OCI-LY7 (cell line): Measurements from ENCODE around the gene RAP1A. TPM values are rescaled to one million over a fixed set of nuclear protein-coding genes. Genes with fewer than 3 reads are reported as not detected.
A peak's percentile ranks its signal among the peaks of the same experiment; 100 is the strongest.

ENCODE experiments used
- BruUV-seq: library from RNA; stranded (reverse); fragments of 400-500 nt; replicated peaks from 2 replicates; lab custom pipeline; 2021; lab: Mats Ljungman, UMichigan
- CTCF ChIA-PET: fragments of 300-600 bp; sonication (Branson Sonifier 250); formaldehyde crosslinking; loops from one replicate; lab custom pipeline; 2022; ENCODE audit warnings: antibody characterized with exemption; ENCODE audit not compliant: unreplicated experiment; lab: Charles Lee
- POLR2A ChIA-PET: fragments of 300-600 bp; sonication (Branson Sonifier 250); formaldehyde crosslinking; loops from one replicate; lab custom pipeline; 2022; ENCODE audit warnings: antibody characterized with exemption; lab: Charles Lee
- DNase-seq: peaks from one replicate; pipeline ENCODE4 v3.0.0-alpha.2; 2015; ENCODE audit warnings: low spot score
- H2AFZ ChIP-seq: fragments of 200-600 bp; sonication (generic), shearing (Covaris generic); 2 replicates; pipeline ENCODE4 v1.6.1; 2014; ENCODE audit warnings: mild to moderate bottlenecking, antibody characterized with exemption, low read length, moderate library complexity
- H3K27ac ChIP-seq: fragments of 200-600 bp; sonication (generic); 2 replicates; pipeline ENCODE4 v1.5.1; 2014; ENCODE audit warnings: mixed run types, low read depth, mild to moderate bottlenecking, moderate library complexity, low read length, inconsistent platforms; ENCODE audit not compliant: poor library complexity, severe bottlenecking
- H3K36me3 ChIP-seq: fragments of 200-600 bp; sonication (generic); 2 replicates; pipeline ENCODE4 v1.6.1; 2014; ENCODE audit warnings: mild to moderate bottlenecking, antibody characterized with exemption, low read length, moderate library complexity, mixed read lengths; ENCODE audit not compliant: insufficient read depth
- H3K4me1 ChIP-seq: fragments of 200-600 bp; sonication (generic); 2 replicates; pipeline ENCODE4 v1.5.1; 2014; ENCODE audit warnings: mild to moderate bottlenecking, low read length; ENCODE audit not compliant: insufficient read depth, poor library complexity, severe bottlenecking
- H3K4me2 ChIP-seq: fragments of 200-600 bp; sonication (generic); 2 replicates; pipeline ENCODE4 v1.6.1; 2014; ENCODE audit warnings: mild to moderate bottlenecking, low read length
- H3K4me3 ChIP-seq: fragments of 200-600 bp; sonication (generic); 2 replicates; pipeline ENCODE4 v1.5.1; 2014; ENCODE audit warnings: mild to moderate bottlenecking, low read depth, low read length; ENCODE audit not compliant: poor library complexity, severe bottlenecking
- H3K79me2 ChIP-seq: fragments of 200-600 bp; sonication (generic); 2 replicates; pipeline ENCODE4 v1.6.1; 2016; ENCODE audit warnings: low read depth, mild to moderate bottlenecking, low read length, moderate library complexity, mixed read lengths; ENCODE audit not compliant: insufficient read depth
- H3K9me2 ChIP-seq: fragments of 200-600 bp; sonication (generic); 2 replicates; pipeline ENCODE4 v1.6.1; 2016; ENCODE audit warnings: mild to moderate bottlenecking, low read length, mixed read lengths; ENCODE audit not compliant: insufficient read depth
- H3K9me3 ChIP-seq: fragments of 200-600 bp; sonication (generic); 2 replicates; pipeline ENCODE4 v1.6.1; 2014; ENCODE audit warnings: mild to moderate bottlenecking, mixed run types, low read length, mixed read lengths
- H4K20me1 ChIP-seq: fragments of 200-600 bp; sonication (generic); 2 replicates; pipeline ENCODE4 v1.6.1; 2014; ENCODE audit warnings: mild to moderate bottlenecking, antibody characterized with exemption, low read length, moderate library complexity, mixed read lengths; ENCODE audit not compliant: insufficient read depth
- EZH2phosphoT487 ChIP-seq: fragments of 200-600 bp; sonication (generic); IDR thresholded peaks from 2 replicates; pipeline ENCODE4 v1.6.1; 2018; ENCODE audit warnings: low read depth, borderline replicate concordance, mild to moderate bottlenecking, mixed run types, antibody characterized with exemption, low read length, moderate library complexity, mixed read lengths
- intact Hi-C: fragments of 100-400 bp; cut with micrococcal nuclease; formaldehyde crosslinking; loops from one replicate; pipeline ENCODE4 v1.10.0; 2022; ENCODE audit not compliant: unreplicated experiment
- total RNA-seq, 2 experiments: library from RNA; depleted of rRNA in 1 of 2; stranded (reverse); fragments of >200 nt in 1 of 2; shearing (Covaris generic) in 1 of 2; gene quantifications; 2 replicates each; pipeline ENCODE4 v1.2.3, GENCODE V29; 2014 to 2022
- TF ChIP-seq, protein P1 (sequence below): fragments of 200-600 bp; sonication (generic); conservative IDR thresholded peaks from 2 replicates; pipeline ENCODE4 v1.5.1; 2014; ENCODE audit warnings: mild to moderate bottlenecking, antibody characterized with exemption, low read length, moderate library complexity, mixed read lengths

RAP1A gene
- total RNA-seq, 2 experiments from 2014 or later, result 10.4 to 86.3 TPM

DNA sequence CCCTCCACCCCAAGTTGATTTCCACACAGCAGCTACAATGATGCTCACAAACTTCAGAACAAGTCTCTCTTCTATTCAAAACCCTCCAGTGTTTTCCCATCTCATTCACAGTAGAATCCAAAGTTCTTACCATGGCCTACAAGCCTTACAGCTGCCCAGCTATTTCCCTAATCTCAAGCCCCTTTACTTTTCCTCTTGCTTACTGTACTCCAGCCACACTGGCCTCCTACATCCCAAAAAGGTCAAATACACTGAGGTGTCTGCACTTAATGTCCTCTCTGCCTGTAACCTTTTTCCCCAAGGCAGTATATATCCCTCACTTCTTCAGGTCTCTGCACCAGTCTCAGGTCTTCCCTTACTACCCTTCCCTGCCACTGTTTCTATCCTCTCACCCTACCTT is 2.6 kb downstream of the RAP1A start:
- TSS peak; percentile 34 for BruUV-seq
- Histone ChIP-seq H3K4me2 (peak overlapping the region; percentile 79), H2AFZ (no peak overlapping the region), H3K9me2 (no peaks in the 10 kb centered on the region), H3K9me3 (no peaks in the 10 kb centered on the region), H3K36me3 (peaks cover 30% of the 10 kb centered on the region), H3K4me1 (peaks cover 79% of the 10 kb centered on the region), H4K20me1 (peaks cover 30% of the 10 kb centered on the region; the same call in 1 of the 2 replicates), H3K27ac (peak overlapping the region; percentile 9), H3K4me3 (peak overlapping the region; percentile 94), H3K79me2 (peaks cover 73% of the 10 kb centered on the region)
- CTCF ChIA-PET, result interaction anchor here (1.5 kb wide), 1 partner anchor 114 kb away, joined by 4 read pairs; no protein-coding TSS in a partner anchor
- intact Hi-C loops, result loop anchor here (10.0 kb wide), 3 partner anchors 133 to 747 kb away; partner anchors contain the start of genes CD53 and DDX20
- no peak for DNase-seq
- TF ChIP-seq EZH2phosphoT487, result no peak
- TF ChIP-seq, protein P1, sequence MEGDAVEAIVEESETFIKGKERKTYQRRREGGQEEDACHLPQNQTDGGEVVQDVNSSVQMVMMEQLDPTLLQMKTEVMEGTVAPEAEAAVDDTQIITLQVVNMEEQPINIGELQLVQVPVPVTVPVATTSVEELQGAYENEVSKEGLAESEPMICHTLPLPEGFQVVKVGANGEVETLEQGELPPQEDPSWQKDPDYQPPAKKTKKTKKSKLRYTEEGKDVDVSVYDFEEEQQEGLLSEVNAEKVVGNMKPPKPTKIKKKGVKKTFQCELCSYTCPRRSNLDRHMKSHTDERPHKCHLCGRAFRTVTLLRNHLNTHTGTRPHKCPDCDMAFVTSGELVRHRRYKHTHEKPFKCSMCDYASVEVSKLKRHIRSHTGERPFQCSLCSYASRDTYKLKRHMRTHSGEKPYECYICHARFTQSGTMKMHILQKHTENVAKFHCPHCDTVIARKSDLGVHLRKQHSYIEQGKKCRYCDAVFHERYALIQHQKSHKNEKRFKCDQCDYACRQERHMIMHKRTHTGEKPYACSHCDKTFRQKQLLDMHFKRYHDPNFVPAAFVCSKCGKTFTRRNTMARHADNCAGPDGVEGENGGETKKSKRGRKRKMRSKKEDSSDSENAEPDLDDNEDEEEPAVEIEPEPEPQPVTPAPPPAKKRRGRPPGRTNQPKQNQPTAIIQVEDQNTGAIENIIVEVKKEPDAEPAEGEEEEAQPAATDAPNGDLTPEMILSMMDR, result no peak
- POLR2A ChIA-PET, result interaction anchor here (0.8 to 3.4 kb wide), 5 partner anchors 8 to 55 kb away, joined by 3 to 24 read pairs (median 4); no protein-coding TSS in a partner anchor

DNA sequence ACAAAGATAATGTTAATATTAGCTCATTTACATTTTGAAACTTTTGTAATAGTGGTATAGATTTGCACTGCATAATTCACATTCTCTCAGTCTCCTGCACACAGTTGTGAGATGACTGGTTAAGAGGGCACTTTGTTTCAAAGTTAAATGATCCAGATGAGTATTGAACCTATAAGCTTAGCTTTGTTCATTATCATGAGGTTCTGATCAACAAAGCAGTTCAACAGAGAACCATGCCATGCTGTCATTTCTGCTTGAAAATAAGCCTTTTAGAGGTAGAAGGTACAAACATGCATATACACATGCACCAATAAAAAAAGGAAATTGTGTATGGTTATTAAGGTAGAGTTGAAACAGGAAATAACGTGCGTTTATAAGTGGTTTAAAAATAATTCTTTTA is 4.8 kb downstream of the RAP1A start:
- BruUV-seq, result no TSS peak
- Histone ChIP-seq H3K79me2 (peaks cover 95% of the 10 kb centered on the region), H3K27ac (peak overlapping the region; percentile 18), H4K20me1 (peaks cover 34% of the 10 kb centered on the region; the same call in 1 of the 2 replicates), H3K36me3 (peaks cover 30% of the 10 kb centered on the region), H3K4me2 (peak overlapping the region; percentile 56), H3K4me1 (peaks cover 80% of the 10 kb centered on the region), H2AFZ (no peak overlapping the region), H3K9me2 (no peaks in the 10 kb centered on the region), H3K4me3 (peak overlapping the region; percentile 39), H3K9me3 (no peaks in the 10 kb centered on the region)
- peak; percentile 37 for DNase-seq
- TF ChIP-seq, protein P1, result no peak
- no peak for TF ChIP-seq EZH2phosphoT487
- intact Hi-C loops, result loop anchor here (10.0 kb wide), 3 partner anchors 130 to 750 kb away; partner anchors contain the start of genes CD53 and DDX20
- POLR2A ChIA-PET, result interaction anchor here (0.5 to 5.4 kb wide), 10 partner anchors 9 to 1233 kb away, joined by 3 to 24 read pairs (median 3); partner anchors contain the start of gene DDX20
- CTCF ChIA-PET, result interaction anchor here (0.6 kb wide), 1 partner anchor 14 kb away, joined by 3 read pairs; no protein-coding TSS in a partner anchor

DNA sequence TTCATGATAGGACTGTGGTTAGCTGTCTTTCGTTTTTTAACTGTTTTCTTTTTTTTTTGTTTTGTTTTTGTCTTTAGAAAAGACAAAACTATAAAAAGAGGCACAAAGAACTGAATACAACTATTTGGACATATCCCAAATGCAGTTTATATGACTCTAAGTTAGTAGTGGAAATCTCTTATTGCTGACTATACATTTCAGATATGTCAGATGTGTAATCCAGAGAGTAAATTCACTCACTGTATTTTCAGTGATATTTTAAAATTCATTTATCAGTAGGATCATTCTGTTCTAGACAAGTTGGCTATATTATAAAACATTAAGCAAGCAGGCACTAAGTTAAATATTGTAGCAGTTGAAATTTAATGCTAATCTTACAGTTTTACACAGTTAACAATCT is 5.7 kb downstream of the RAP1A start:
- peaks cover 88% of the 10 kb centered on the region for H3K4me1 ChIP-seq
- H4K20me1 ChIP-seq, result peaks cover 34% of the 10 kb centered on the region; the same call in 1 of the 2 replicates
- CTCF ChIA-PET, result interaction anchor here (1.3 kb wide), 1 partner anchor 117 kb away, joined by 3 read pairs; no protein-coding TSS in a partner anchor
- BruUV-seq, result no TSS peak
- H3K79me2 ChIP-seq, result peaks cover 100% of the 10 kb centered on the region
- intact Hi-C loops, result loop anchor here (10.0 kb wide), 3 partner anchors 130 to 750 kb away; partner anchors contain the start of genes CD53 and DDX20
- H3K9me3 ChIP-seq, result no peaks in the 10 kb centered on the region
- H3K9me2 ChIP-seq, result no peaks in the 10 kb centered on the region
- POLR2A ChIA-PET, result interaction anchor here (0.9 to 5.4 kb wide), 5 partner anchors 10 to 118 kb away, joined by 3 to 19 read pairs (median 6); no protein-coding TSS in a partner anchor
- peak overlapping the region; percentile 18 for H3K27ac ChIP-seq
- peak overlapping the region; percentile 39 for H3K4me3 ChIP-seq
- TF ChIP-seq EZH2phosphoT487, result no peak
- TF ChIP-seq, protein P1, result no peak
- H3K36me3 ChIP-seq, result peaks cover 37% of the 10 kb centered on the region
- H3K4me2 ChIP-seq, result peak overlapping the region; percentile 56
- H2AFZ ChIP-seq, result no peak overlapping the region
- DNase-seq, result no peak
